HepG2 (cell line): ENCODE data around the gene TLDC2. TPM values are rescaled to one million over a fixed set of nuclear protein-coding genes. Genes with fewer than 3 reads are reported as not detected.

Experiments
- BORCS8-MEF2B ChIP-seq: sonication (generic); formaldehyde crosslinking; IDR thresholded peaks from 2 replicates; pipeline ENCODE4 v1.8.0; 2022; ENCODE audit warnings: mild to moderate bottlenecking, missing genetic modification reagents
- CSRNP1 ChIP-seq: sonication (generic); formaldehyde crosslinking; IDR thresholded peaks from 2 replicates; pipeline ENCODE4 v1.8.1; 2023; ENCODE audit warnings: mild to moderate bottlenecking, missing genetic modification reagents
- GATA4 ChIP-seq: sonication (generic); IDR thresholded peaks from 2 replicates; pipeline ENCODE4 v1.6.1; 2016; ENCODE audit warnings: antibody characterized with exemption, low read depth, borderline replicate concordance
- HMG20A ChIP-seq: IDR thresholded peaks from 2 replicates; pipeline ENCODE4 v1.6.1; 2016; ENCODE audit warnings: borderline replicate concordance
- HMGXB3 ChIP-seq: sonication (generic); formaldehyde crosslinking; IDR thresholded peaks from 2 replicates; pipeline ENCODE4 v1.4.0; 2020; ENCODE audit warnings: missing genetic modification reagents, borderline replicate concordance
- MIER3 ChIP-seq: IDR thresholded peaks from 2 replicates; pipeline ENCODE4 v1.6.1; 2016; ENCODE audit warnings: missing compliant biosample characterization, borderline replicate concordance
- PHF20 ChIP-seq: sonication (generic); formaldehyde crosslinking; IDR thresholded peaks from 2 replicates; pipeline ENCODE4 v1.5.0; 2020; ENCODE audit warnings: mild to moderate bottlenecking, missing genetic modification reagents
- ZBTB44 ChIP-seq: sonication (generic); formaldehyde crosslinking; IDR thresholded peaks from 2 replicates; pipeline ENCODE4 v1.4.0; 2020; ENCODE audit warnings: missing genetic modification reagents
- ZNF12 ChIP-seq: sonication (generic); formaldehyde crosslinking; IDR thresholded peaks from 2 replicates; pipeline ENCODE4 v1.5.0; 2020; ENCODE audit warnings: missing genetic modification reagents
- ZNF225 ChIP-seq: sonication (generic); formaldehyde crosslinking; IDR thresholded peaks from 2 replicates; pipeline ENCODE4 v1.4.0; 2020; ENCODE audit warnings: mild to moderate bottlenecking, missing genetic modification reagents
- ZNF615 ChIP-seq: sonication (generic); formaldehyde crosslinking; IDR thresholded peaks from 2 replicates; pipeline ENCODE4 v1.5.0; 2020; ENCODE audit warnings: mild to moderate bottlenecking, missing genetic modification reagents, borderline replicate concordance
- ZNF646 ChIP-seq: sonication (generic); formaldehyde crosslinking; IDR thresholded peaks from 2 replicates; pipeline ENCODE4 v1.9.0; 2021; ENCODE audit warnings: mild to moderate bottlenecking, missing genetic modification reagents
- ZNF776 ChIP-seq: sonication (generic); formaldehyde crosslinking; IDR thresholded peaks from 2 replicates; pipeline ENCODE4 v1.4.0; 2020; ENCODE audit warnings: mild to moderate bottlenecking, missing genetic modification reagents
- polyA plus RNA-seq, 8 experiments: library from polyadenylated mRNA; depleted of rRNA in 3 of 8; stranded (reverse) in 7 of 8; unstranded in 1 of 8; fragments of >200 nt; fragmentation: Illumina TruSeq in 4 of 8; extraction: Trizol in 4 of 8; gene quantifications; 2 replicates each; pipeline versions ENCODE4 v1.2.1 to v1.2.3, GENCODE V29; 2011 to 2016; ENCODE audit warnings: low read depth in 4 of 8, missing spikeins in 1 of 8, mixed read lengths in 1 of 8; ENCODE audit not compliant: insufficient read depth in 1 of 8
- total RNA-seq, 5 experiments: library from RNA; depleted of rRNA; stranded (reverse); fragments of >200 nt; fragmentation: Illumina TruSeq; extraction: Trizol; gene quantifications; 2 replicates each; pipeline ENCODE4 v1.2.3, GENCODE V29; 2016; ENCODE audit warnings: low read depth in 1 of 5

TLDC2 gene
- total and polyA plus RNA-seq, 2 of the 13 experiments (the other 11 are each of a cell fraction or from before 2014, with no cell fraction given): 1.5 to 1.6 TPM

DNA sequence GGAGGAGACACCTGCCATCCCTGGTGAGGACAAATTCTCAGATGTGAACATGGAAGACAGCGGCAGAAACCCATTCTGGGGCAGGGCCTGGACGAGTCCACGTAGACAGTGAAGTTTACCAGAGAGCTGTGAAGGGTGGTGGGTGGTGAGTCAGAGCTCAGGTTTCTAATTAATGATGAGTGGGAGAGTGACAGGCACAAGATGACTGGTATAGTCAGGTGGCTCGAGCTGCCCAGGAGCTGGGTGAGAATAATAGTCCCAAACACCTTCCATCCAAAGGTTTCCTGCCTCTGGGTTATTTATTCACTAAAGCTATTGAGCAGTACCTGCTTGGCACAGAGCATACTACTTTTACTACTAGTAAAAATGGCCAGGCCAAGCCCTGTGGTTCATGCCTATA is 6.0 kb downstream of the TLDC2 start (continued):
- TF ChIP-seq HMGXB3 (CRISPR knock-in tag): no peak
- no peak for TF ChIP-seq PHF20
- TF ChIP-seq ZBTB44: no peak
- TF ChIP-seq HMG20A (CRISPR knock-in tag): no peak
- no peak for TF ChIP-seq MIER3 (CRISPR knock-in tag)
- no peak for TF ChIP-seq CSRNP1 (CRISPR knock-in tag)
- TF ChIP-seq ZNF776 (CRISPR knock-in tag): no peak
- no peak for TF ChIP-seq ZNF225 (CRISPR knock-in tag)
- TF ChIP-seq BORCS8-MEF2B (CRISPR knock-in tag): no peak
- no peak for TF ChIP-seq ZNF12
- no peak for TF ChIP-seq ZNF646 (CRISPR knock-in tag)
- no peak for TF ChIP-seq GATA4
- TF ChIP-seq ZNF615 (CRISPR knock-in tag): no peak
